ENCODE results near the gene FAM81A.

FAM81A gene

DNA sequence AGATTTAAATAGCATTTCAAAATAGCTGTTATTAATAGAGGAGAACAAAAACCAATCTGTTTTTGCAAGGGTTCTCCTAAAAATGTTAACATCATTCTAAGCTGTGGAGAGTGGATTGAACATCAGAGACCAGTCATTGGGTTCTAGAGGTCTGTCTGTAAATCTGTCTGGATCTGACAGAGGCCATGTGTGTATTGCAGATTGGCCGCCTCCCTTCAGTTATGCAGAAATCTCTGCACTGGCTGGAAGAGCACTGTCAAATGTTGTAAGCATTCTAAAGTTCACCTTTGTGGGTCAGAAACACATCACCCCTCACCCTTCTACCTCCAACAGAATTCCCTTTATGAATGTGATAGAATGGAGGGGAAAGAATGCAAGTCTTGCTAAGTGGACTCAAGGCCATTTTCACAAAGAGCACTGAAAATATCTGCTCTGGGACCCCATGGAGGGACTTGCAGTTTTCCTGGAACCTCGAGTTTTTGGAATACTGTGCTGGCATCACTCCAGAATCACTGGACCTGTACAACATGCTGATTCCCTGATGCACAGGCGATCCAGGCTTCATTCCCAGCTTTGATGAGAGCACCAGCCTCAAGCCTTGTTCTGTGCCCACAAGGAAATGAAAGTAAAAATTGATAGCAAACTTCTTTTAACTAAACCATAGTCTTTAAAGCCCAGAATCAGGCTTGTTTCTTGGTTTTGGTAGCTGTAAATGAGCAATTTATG is 8.4 kb downstream of the FAM81A start:
- Histone ChIP-seq H3K36me3 (ENCODE audit: insufficient read depth, low read length) (no peaks in the 10 kb centered on the region), H4K20me1 (ENCODE audit: insufficient read depth, low read length) (no peaks in the 10 kb centered on the region), H3K4me3 (ENCODE audit: low read depth in 1 of 2, low read length in 2 of 2) (no peak overlapping the region), H2AFZ (ENCODE audit: low read depth, low read length) (no peak overlapping the region), H3K9ac (ENCODE audit: low read depth, low read length) (no peak overlapping the region), H3K4me1 (ENCODE audit: insufficient read depth, low read length) (no peaks in the 10 kb centered on the region), H3K27me3 (ENCODE audit: insufficient read depth, low read length, poor library complexity) (no peaks in the 10 kb centered on the region), H3K27ac (ENCODE audit: low read length) (no peak overlapping the region), H3K9me3 (ENCODE audit: insufficient read depth, low read length, severe bottlenecking) (no peaks in the 10 kb centered on the region), H3K79me2 (ENCODE audit: insufficient read depth, low read length) (no peaks in the 10 kb centered on the region), H3K4me2 (ENCODE audit: insufficient read depth, low read length) (no peak overlapping the region)
- DNase-seq = no peak
- no peak for ATAC-seq (ENCODE audit: insufficient read depth, low read depth)
- no peak for TF ChIP-seq EZH2 (IDR thresholded peaks at IDR 0.05; ENCODE audit: borderline replicate concordance, low read depth, low read length, severe bottlenecking)
- TF ChIP-seq, protein P1, sequence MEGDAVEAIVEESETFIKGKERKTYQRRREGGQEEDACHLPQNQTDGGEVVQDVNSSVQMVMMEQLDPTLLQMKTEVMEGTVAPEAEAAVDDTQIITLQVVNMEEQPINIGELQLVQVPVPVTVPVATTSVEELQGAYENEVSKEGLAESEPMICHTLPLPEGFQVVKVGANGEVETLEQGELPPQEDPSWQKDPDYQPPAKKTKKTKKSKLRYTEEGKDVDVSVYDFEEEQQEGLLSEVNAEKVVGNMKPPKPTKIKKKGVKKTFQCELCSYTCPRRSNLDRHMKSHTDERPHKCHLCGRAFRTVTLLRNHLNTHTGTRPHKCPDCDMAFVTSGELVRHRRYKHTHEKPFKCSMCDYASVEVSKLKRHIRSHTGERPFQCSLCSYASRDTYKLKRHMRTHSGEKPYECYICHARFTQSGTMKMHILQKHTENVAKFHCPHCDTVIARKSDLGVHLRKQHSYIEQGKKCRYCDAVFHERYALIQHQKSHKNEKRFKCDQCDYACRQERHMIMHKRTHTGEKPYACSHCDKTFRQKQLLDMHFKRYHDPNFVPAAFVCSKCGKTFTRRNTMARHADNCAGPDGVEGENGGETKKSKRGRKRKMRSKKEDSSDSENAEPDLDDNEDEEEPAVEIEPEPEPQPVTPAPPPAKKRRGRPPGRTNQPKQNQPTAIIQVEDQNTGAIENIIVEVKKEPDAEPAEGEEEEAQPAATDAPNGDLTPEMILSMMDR (IDR thresholded peaks at IDR 0.05; ENCODE audit: borderline replicate concordance, extremely low read depth, low read length, poor library complexity, severe bottlenecking) = no peak

- no peak overlapping the region for H3K27ac ChIP-seq (ENCODE audit: low read length)
- H3K79me2 ChIP-seq (ENCODE audit: insufficient read depth, low read length) = no peaks in the 10 kb centered on the region
- no peaks in the 10 kb centered on the region for H4K20me1 ChIP-seq (ENCODE audit: insufficient read depth, low read length)
- ATAC-seq (ENCODE audit: insufficient read depth, low read depth) (no peak), DNase-seq (no peak)
- TF ChIP-seq EZH2 (IDR thresholded peaks at IDR 0.05; ENCODE audit: borderline replicate concordance, low read depth, low read length, severe bottlenecking) = no peak
- TF ChIP-seq, protein P1 (IDR thresholded peaks at IDR 0.05; ENCODE audit: borderline replicate concordance, extremely low read depth, low read length, poor library complexity, severe bottlenecking) = no peak
- no peaks in the 10 kb centered on the region for H3K27me3 ChIP-seq (ENCODE audit: insufficient read depth, low read length, poor library complexity)
- H2AFZ ChIP-seq (ENCODE audit: low read depth, low read length) = no peak overlapping the region
- no peak overlapping the region for H3K4me2 ChIP-seq (ENCODE audit: insufficient read depth, low read length)
- H3K4me1 ChIP-seq (ENCODE audit: insufficient read depth, low read length) = no peaks in the 10 kb centered on the region
- H3K4me3 ChIP-seq (ENCODE audit: low read depth in 1 of 2, low read length in 2 of 2) = no peak overlapping the region
- H3K36me3 ChIP-seq (ENCODE audit: insufficient read depth, low read length) = no peaks in the 10 kb centered on the region
- H3K9ac ChIP-seq (ENCODE audit: low read depth, low read length) = no peak overlapping the region
- H3K9me3 ChIP-seq (ENCODE audit: insufficient read depth, low read length, severe bottlenecking) = no peaks in the 10 kb centered on the region
These were observed 9.4 kb downstream of the FAM81A start for GRCh38 chr15:59447367-59447766.

- H3K9me3 ChIP-seq (ENCODE audit: insufficient read depth, low read length, severe bottlenecking) = no peaks in the 10 kb centered on the region
- H3K9ac ChIP-seq (ENCODE audit: low read depth, low read length) = no peak overlapping the region
- H3K27ac ChIP-seq (ENCODE audit: low read length) = no peak overlapping the region
- no peaks in the 10 kb centered on the region for H3K4me1 ChIP-seq (ENCODE audit: insufficient read depth, low read length)
- no peak overlapping the region for H3K4me3 ChIP-seq (ENCODE audit: low read depth in 1 of 2, low read length in 2 of 2)
- H2AFZ ChIP-seq (ENCODE audit: low read depth, low read length) = no peak overlapping the region
- no peak for DNase-seq
- TF ChIP-seq, protein P1 (IDR thresholded peaks at IDR 0.05; ENCODE audit: borderline replicate concordance, extremely low read depth, low read length, poor library complexity, severe bottlenecking) = no peak
- no peak for TF ChIP-seq EZH2 (IDR thresholded peaks at IDR 0.05; ENCODE audit: borderline replicate concordance, low read depth, low read length, severe bottlenecking)
- no peaks in the 10 kb centered on the region for H4K20me1 ChIP-seq (ENCODE audit: insufficient read depth, low read length)
- ATAC-seq (ENCODE audit: insufficient read depth, low read depth) = no peak
- H3K36me3 ChIP-seq (ENCODE audit: insufficient read depth, low read length) = no peaks in the 10 kb centered on the region
- no peak overlapping the region for H3K4me2 ChIP-seq (ENCODE audit: insufficient read depth, low read length)
- H3K27me3 ChIP-seq (ENCODE audit: insufficient read depth, low read length, poor library complexity) = no peaks in the 10 kb centered on the region
- no peaks in the 10 kb centered on the region for H3K79me2 ChIP-seq (ENCODE audit: insufficient read depth, low read length)
These were observed 10.9 kb downstream of the FAM81A start for GRCh38 chr15:59448871-59449270.
